NCI-H748 (cell line): ENCODE measurements around the gene C16orf54.
A peak's percentile ranks its signal among the peaks of the same experiment; 100 is the strongest.
"Not testable (repeated sequence)": the region's sequence is repeated elsewhere in the genome, so short reads cannot be mapped to it uniquely, and the experiment has no call there.

Experiments used
- DNase-seq: peaks from one replicate; lab custom pipeline; 2025; ENCODE audit not compliant: unreplicated experiment; lab: John Stamatoyannopoulos, UW

The C16orf54 gene

GRCh38 chr16:29770250-29770929 lies 24.6 kb upstream of the C16orf54 start:
- DNase-seq: peak; percentile 63

- DNase-seq: no peak
These were observed 23.7 kb upstream of the C16orf54 start for GRCh38 chr16:29769507-29769906.

- DNase-seq: no peak
These were observed 21.3 kb upstream of the C16orf54 start for GRCh38 chr16:29767062-29767461.

- DNase-seq: no peak
These were observed 20.8 kb upstream of the C16orf54 start for GRCh38 chr16:29766571-29766970.

- DNase-seq: peak; percentile 96
These were observed 19.6 kb upstream of the C16orf54 start for GRCh38 chr16:29765167-29766032.

GRCh38 chr16:29763326-29763725 lies 17.5 kb upstream of the C16orf54 start:
- no peak for DNase-seq

GRCh38 chr16:29761882-29762281 lies 16.1 kb upstream of the C16orf54 start:
- DNase-seq: no peak

GRCh38 chr16:29761280-29761651 lies 15.5 kb upstream of the C16orf54 start:
- not testable (repeated sequence) for DNase-seq

- DNase-seq: peak; percentile 4
These were observed 14.9 kb upstream of the C16orf54 start for GRCh38 chr16:29760567-29761279.

- no peak for DNase-seq
These were observed 12.2 kb upstream of the C16orf54 start for GRCh38 chr16:29757950-29758466.

- not testable (repeated sequence) for DNase-seq
These were observed 11.3 kb upstream of the C16orf54 start for GRCh38 chr16:29757086-29757485.

GRCh38 chr16:29756654-29757053 lies 10.9 kb upstream of the C16orf54 start:
- no peak for DNase-seq

GRCh38 chr16:29753516-29753915 lies 7.7 kb upstream of the C16orf54 start:
- DNase-seq: no peak

- DNase-seq: not testable (repeated sequence)
These were observed 3.0 kb upstream of the C16orf54 start for GRCh38 chr16:29748760-29749149.

GRCh38 chr16:29747947-29748759 lies 2.4 kb upstream of the C16orf54 start:
- no peak for DNase-seq

- DNase-seq: not testable (repeated sequence)
These were observed 728 bp upstream of the C16orf54 start for GRCh38 chr16:29746518-29746917.

GRCh38 chr16:29745121-29745852 lies 503 bp downstream of the C16orf54 start:
- DNase-seq: no peak

- DNase-seq: no peak
These were observed 1.2 kb downstream of the C16orf54 start for GRCh38 chr16:29744541-29745101.

- no peak for DNase-seq
These were observed 1.8 kb downstream of the C16orf54 start for GRCh38 chr16:29743827-29744531.
